ENCODE data around the gene USP38. TPM values are rescaled to one million over a fixed set of nuclear protein-coding genes. Genes with fewer than 3 reads are reported as not detected.

The USP38 gene
- total RNA-seq, 2 donors from 2014 or later = 29.4 to 31.8 TPM

- Mint-ChIP-seq H3K27me3 (no peaks in the 10 kb centered on the region), H3K4me3 (peak overlapping the region; percentile 83), H3K27ac (peak overlapping the region; percentile 86 to 97), H3K36me3 (peaks cover 37% of the 10 kb centered on the region), H3K4me1 (ENCODE audit: low read depth in 2 of 2) (peaks cover 50 to 53% of the 10 kb centered on the region in 2 donors), H3K9me3 (no peaks in the 10 kb centered on the region)
- no peak for ATAC-seq
- DNase-seq (ENCODE audit: low spot score) = no peak
Observed at GRCh38 chr4:143186649-143187048, 1.9 kb downstream of the USP38 start.

- ATAC-seq (no peak), DNase-seq (ENCODE audit: low spot score) (no peak)
- Mint-ChIP-seq H3K4me3 (peak overlapping the region; percentile 83), H3K27me3 (no peaks in the 10 kb centered on the region), H3K36me3 (peaks cover 37% of the 10 kb centered on the region), H3K4me1 (ENCODE audit: low read depth in 2 of 2) (peaks cover 53 to 60% of the 10 kb centered on the region in 2 donors), H3K9me3 (no peaks in the 10 kb centered on the region), H3K27ac (peak overlapping the region; percentile 53 to 86)
Observed at GRCh38 chr4:143188136-143189088, 3.7 kb downstream of the USP38 start.

DNA sequence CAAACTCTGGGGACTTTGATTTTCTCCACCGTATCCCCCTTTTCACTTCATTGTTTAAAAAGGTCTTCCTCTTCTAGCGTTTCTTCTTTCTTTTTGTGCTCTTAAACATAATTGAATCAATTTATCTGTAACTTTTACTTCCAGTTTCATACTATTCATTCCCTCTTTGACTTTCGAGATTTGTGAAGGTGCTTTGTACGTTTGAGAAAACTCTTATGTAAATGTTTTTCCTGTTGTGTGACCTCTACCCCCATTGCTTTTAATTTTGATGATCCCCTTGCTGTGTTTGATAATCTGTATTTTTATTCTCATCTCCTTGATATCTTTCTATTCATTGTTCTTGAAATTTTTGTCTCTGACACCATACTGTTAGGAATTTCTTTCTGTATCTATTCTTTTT is 4.8 kb downstream of the USP38 start:
- H3K36me3 Mint-ChIP-seq = peaks cover 37% of the 10 kb centered on the region
- DNase-seq (ENCODE audit: low spot score) = no peak
- ATAC-seq = no peak
- H3K4me1 Mint-ChIP-seq (ENCODE audit: low read depth in 2 of 2) = peaks cover 44 to 55% of the 10 kb centered on the region in 2 donors
- peak overlapping the region; percentile 83 for H3K4me3 Mint-ChIP-seq
- peak overlapping the region; percentile 53 to 86 for H3K27ac Mint-ChIP-seq
- H3K27me3 Mint-ChIP-seq = no peaks in the 10 kb centered on the region
- H3K9me3 Mint-ChIP-seq = no peaks in the 10 kb centered on the region

DNA sequence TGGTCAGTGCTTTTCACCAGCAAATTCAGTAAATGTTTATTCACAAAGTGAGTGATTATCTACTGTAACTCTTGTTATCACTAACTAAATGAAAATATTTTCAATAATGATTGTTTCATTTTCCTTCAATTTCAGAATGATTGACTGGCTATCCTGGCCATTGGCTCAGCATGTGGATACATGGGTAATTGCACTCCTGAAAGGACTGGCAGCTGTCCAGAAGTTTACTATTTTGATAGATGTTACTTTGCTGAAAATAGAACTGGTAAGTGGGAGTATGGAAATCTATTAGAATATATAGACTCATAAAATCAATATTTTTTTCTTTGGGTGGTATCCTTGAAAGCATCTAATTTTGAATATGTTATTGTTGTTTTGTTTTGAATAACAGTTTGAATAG is 10.9 kb downstream of the USP38 start:
- no peak for DNase-seq (ENCODE audit: low spot score)
- H3K4me3 Mint-ChIP-seq = no peak overlapping the region
- ATAC-seq = no peak
- H3K9me3 Mint-ChIP-seq = no peaks in the 10 kb centered on the region
- peaks cover 28 to 30% of the 10 kb centered on the region in 2 donors for H3K4me1 Mint-ChIP-seq (ENCODE audit: low read depth in 2 of 2)
- no peaks in the 10 kb centered on the region for H3K27me3 Mint-ChIP-seq
- H3K36me3 Mint-ChIP-seq = peaks cover 42% of the 10 kb centered on the region
- H3K27ac Mint-ChIP-seq = no peak overlapping the region

DNA sequence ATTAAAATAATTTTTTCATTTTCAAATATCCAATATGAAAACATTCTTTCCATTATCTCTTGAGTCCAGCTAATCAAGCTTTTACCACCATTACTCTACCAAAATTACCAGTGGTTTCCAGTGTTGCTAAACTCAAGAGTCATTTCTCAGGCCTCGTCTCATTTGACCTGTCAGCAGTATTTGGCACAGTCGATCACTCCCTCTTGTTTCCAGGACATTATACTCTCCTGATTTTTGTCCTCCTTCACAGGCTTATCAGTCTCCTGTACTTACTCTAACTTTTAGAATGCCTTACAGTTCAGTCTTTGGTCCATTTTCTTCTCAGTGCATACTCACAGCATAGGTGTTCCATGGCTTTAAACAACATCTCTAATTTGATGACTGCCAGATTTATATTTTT is 11.6 kb downstream of the USP38 start:
- H3K4me3 Mint-ChIP-seq = no peak overlapping the region
- H3K9me3 Mint-ChIP-seq = no peaks in the 10 kb centered on the region
- peaks cover 42% of the 10 kb centered on the region for H3K36me3 Mint-ChIP-seq
- no peaks in the 10 kb centered on the region for H3K27me3 Mint-ChIP-seq
- ATAC-seq = no peak
- no peak for DNase-seq (ENCODE audit: low spot score)
- H3K4me1 Mint-ChIP-seq (ENCODE audit: low read depth in 2 of 2) = peaks cover 26 to 28% of the 10 kb centered on the region in 2 donors
- no peak overlapping the region for H3K27ac Mint-ChIP-seq

GRCh38 chr4:143199503-143199902 is 14.8 kb downstream of the USP38 start:
- DNase-seq (ENCODE audit: low spot score) = no peak
- Mint-ChIP-seq H3K27me3 (no peaks in the 10 kb centered on the region), H3K27ac (no peak overlapping the region), H3K36me3 (peaks cover 50% of the 10 kb centered on the region), H3K4me3 (no peak overlapping the region), H3K9me3 (no peaks in the 10 kb centered on the region), H3K4me1 (ENCODE audit: low read depth in 2 of 2) (peaks cover 20 to 21% of the 10 kb centered on the region in 2 donors)
- ATAC-seq = no peak

GRCh38 chr4:143202824-143203223 is 18.1 kb downstream of the USP38 start:
- H3K36me3 Mint-ChIP-seq = peaks cover 46% of the 10 kb centered on the region
- no peak for ATAC-seq

DNA sequence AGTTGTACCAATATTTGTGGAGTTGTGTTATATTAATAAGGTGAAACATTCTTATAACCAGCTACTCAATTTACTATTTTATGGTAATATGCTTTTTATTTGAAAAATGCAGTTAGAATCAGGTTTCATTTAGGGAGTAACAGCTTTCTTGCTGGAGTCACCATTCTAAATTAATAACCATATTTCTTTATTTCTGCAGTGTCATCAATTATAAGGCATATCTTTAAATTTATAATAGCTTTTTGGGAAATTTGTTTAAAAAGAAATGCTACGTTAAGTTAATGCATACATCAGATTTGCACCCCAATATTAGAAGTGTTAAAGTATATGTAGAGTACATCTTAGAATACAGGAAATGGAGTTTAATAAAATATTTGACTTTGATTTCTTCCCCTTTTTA is 18.9 kb downstream of the USP38 start:
- ATAC-seq (no peak), DNase-seq (ENCODE audit: low spot score) (no peak)
- no peaks in the 10 kb centered on the region for H3K27me3 Mint-ChIP-seq
- H3K36me3 Mint-ChIP-seq = peaks cover 46% of the 10 kb centered on the region
- no peaks in the 10 kb centered on the region for H3K9me3 Mint-ChIP-seq
- H3K4me1 Mint-ChIP-seq (ENCODE audit: low read depth in 2 of 2) = peaks cover 11 to 12% of the 10 kb centered on the region in 2 donors
- H3K4me3 Mint-ChIP-seq = no peak overlapping the region
- no peak overlapping the region for H3K27ac Mint-ChIP-seq

More at GRCh38 chr4:143202824-143203223, 18.1 kb downstream of the USP38 start:
- H3K4me1 Mint-ChIP-seq (ENCODE audit: low read depth in 2 of 2) = peaks cover 11 to 12% of the 10 kb centered on the region in 2 donors
- H3K27ac Mint-ChIP-seq = no peak overlapping the region
- no peak overlapping the region for H3K4me3 Mint-ChIP-seq
- no peaks in the 10 kb centered on the region for H3K9me3 Mint-ChIP-seq
- H3K27me3 Mint-ChIP-seq = no peaks in the 10 kb centered on the region
- DNase-seq (ENCODE audit: low spot score) = no peak

DNA sequence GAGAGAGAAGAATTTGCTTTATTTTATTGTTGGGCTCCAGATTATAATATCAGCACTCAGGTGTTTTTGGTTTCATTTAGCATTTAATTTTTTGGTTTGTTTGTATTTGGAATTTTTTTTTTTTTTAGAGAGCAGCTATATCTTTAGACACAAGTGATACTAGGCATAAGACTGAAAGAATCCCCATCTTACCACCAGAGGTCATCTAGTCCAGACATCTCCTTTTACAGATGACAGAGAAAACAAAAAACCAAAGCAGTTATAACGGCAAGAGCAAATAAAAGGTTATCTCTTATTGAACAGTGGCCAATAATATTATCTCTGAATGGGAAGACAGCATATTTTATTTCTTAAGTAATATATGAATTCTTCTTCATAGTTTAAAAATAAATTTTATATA is 22.8 kb downstream of the USP38 start:
- DNase-seq (ENCODE audit: low spot score) (no peak), ATAC-seq (no peak)
- H3K27me3 Mint-ChIP-seq = no peaks in the 10 kb centered on the region
- H3K27ac Mint-ChIP-seq = no peak overlapping the region
- H3K4me1 Mint-ChIP-seq (ENCODE audit: low read depth in 2 of 2) = no peaks in the 10 kb centered on the region
- peaks cover 22% of the 10 kb centered on the region for H3K36me3 Mint-ChIP-seq
- H3K9me3 Mint-ChIP-seq = no peaks in the 10 kb centered on the region
- H3K4me3 Mint-ChIP-seq = no peak overlapping the region

DNA sequence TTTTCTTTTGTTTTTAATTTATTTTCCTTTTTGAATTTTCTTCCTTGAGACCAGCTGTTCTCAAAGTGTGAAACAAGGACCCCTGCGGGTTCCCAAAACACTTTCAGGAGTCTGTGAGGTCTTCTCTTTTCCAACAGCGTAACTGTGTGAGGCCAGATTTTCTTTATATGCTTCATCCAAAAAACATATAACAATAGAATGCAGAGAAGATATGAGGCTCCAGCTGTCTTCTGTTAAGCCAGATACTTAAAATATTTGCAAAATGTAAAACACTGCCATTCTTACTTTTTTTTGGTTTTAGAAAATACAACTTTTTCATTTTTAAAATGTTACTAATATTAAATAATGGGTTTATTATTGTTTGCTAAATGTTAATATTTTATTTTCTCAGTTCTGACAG is 27.8 kb downstream of the USP38 start:
- Mint-ChIP-seq H3K9me3 (no peaks in the 10 kb centered on the region), H3K4me1 (ENCODE audit: low read depth in 2 of 2) (peaks cover 0 to 4% of the 10 kb centered on the region in 2 donors), H3K27ac (no peak overlapping the region), H3K4me3 (no peak overlapping the region), H3K27me3 (no peaks in the 10 kb centered on the region), H3K36me3 (peaks cover 11% of the 10 kb centered on the region)
- no peak for DNase-seq (ENCODE audit: low spot score)
- no peak for ATAC-seq

- H3K9me3 Mint-ChIP-seq = no peaks in the 10 kb centered on the region
- H3K36me3 Mint-ChIP-seq = peaks cover 5% of the 10 kb centered on the region
- no peaks in the 10 kb centered on the region for H3K27me3 Mint-ChIP-seq
- DNase-seq (ENCODE audit: low spot score) (no peak), ATAC-seq (no peak)
- peaks cover 0 to 9% of the 10 kb centered on the region in 2 donors for H3K4me1 Mint-ChIP-seq (ENCODE audit: low read depth in 2 of 2)
- H3K27ac Mint-ChIP-seq = no peak overlapping the region
- H3K4me3 Mint-ChIP-seq = no peak overlapping the region
Observed at GRCh38 chr4:143215873-143216272, 31.2 kb downstream of the USP38 start.

DNA sequence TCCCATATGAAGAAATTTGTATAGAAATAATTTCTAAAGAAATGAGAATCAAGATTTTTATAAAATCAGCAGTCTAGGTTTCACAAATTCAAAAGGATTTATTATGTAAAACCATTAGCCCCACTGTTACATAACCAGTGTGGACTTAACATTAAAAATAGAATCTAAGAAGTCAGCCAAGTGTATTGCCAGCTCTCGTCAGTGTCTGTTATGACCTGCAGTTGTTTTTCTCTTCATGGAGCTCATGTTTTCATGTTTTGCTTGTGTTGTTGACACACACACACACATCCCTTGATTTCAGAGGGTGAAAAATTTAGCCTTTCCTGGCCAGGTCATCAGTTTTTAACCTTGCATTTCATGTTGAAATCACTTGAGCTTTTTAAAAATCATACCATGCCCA is 39.5 kb downstream of the USP38 start:
- Mint-ChIP-seq H3K27ac (no peak overlapping the region), H3K27me3 (no peaks in the 10 kb centered on the region), H3K4me3 (no peak overlapping the region), H3K4me1 (ENCODE audit: low read depth in 2 of 2) (no peaks in the 10 kb centered on the region), H3K9me3 (no peaks in the 10 kb centered on the region), H3K36me3 (peaks cover 9% of the 10 kb centered on the region)
- DNase-seq (ENCODE audit: low spot score) (no peak), ATAC-seq (no peak)

GRCh38 chr4:143225167-143225566 is 40.5 kb downstream of the USP38 start:
- H3K4me3 Mint-ChIP-seq = no peak overlapping the region
- no peaks in the 10 kb centered on the region for H3K4me1 Mint-ChIP-seq (ENCODE audit: low read depth in 2 of 2)
- peaks cover 9% of the 10 kb centered on the region for H3K36me3 Mint-ChIP-seq
- DNase-seq (ENCODE audit: low spot score) (no peak), ATAC-seq (no peak)
- H3K27me3 Mint-ChIP-seq = no peaks in the 10 kb centered on the region
- H3K9me3 Mint-ChIP-seq = no peaks in the 10 kb centered on the region
- no peak overlapping the region for H3K27ac Mint-ChIP-seq

DNA sequence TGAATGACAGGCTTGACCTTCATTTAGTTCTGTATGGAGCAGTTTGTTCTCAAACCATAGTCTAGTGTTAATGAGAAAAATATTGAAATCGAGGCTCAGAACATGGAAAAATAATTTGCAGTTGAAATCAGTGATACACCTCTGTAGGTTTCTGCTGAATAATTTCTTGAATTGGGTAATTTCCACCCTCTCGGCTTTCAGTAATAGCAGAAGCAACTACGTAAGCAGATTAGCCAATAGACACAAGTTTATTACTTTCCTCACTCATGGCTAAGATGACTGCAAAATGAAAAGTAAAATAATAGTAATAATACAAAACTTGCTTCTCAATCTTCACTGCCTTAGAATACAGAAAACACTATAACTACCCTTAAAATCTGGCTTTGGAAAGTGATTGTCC is 46.0 kb downstream of the USP38 start:
- no peak overlapping the region for H3K4me3 Mint-ChIP-seq
- peaks cover 3 to 6% of the 10 kb centered on the region in 2 donors for H3K27me3 Mint-ChIP-seq
- peaks cover 1% of the 10 kb centered on the region for H3K36me3 Mint-ChIP-seq
- no peak for DNase-seq (ENCODE audit: low spot score)
- H3K27ac Mint-ChIP-seq = no peak overlapping the region
- ATAC-seq = no peak
- H3K9me3 Mint-ChIP-seq = no peaks in the 10 kb centered on the region
- H3K4me1 Mint-ChIP-seq (ENCODE audit: low read depth in 2 of 2) = no peaks in the 10 kb centered on the region

Measured in natural killer cell treated with Interleukin-12 subunit alpha and Interleukin-12 subunit beta and Interleukin-15 and Interleukin-18, amount 100 ng/mL, for 72 hours (primary cell).